HepG2 (cell line): ENCODE results near the gene ADAM15. TPM values are rescaled to one million over a fixed set of nuclear protein-coding genes. Genes with fewer than 3 reads are reported as not detected.

Source experiments
- RELA ChIP-seq: sonication (generic); formaldehyde crosslinking; IDR thresholded peaks from 2 replicates; pipeline ENCODE4 v1.4.0; 2020; ENCODE audit warnings: missing genetic modification reagents
- RFXANK ChIP-seq: IDR thresholded peaks from 2 replicates; pipeline ENCODE4 v1.6.1; 2016
- SMYD3 ChIP-seq: sonication (generic); formaldehyde crosslinking; IDR thresholded peaks from 2 replicates; pipeline ENCODE4 v1.8.1; 2023; ENCODE audit warnings: mild to moderate bottlenecking, missing genetic modification reagents
- ZMYM3 ChIP-seq: sonication (generic); formaldehyde crosslinking; IDR thresholded peaks from 2 replicates; pipeline ENCODE4 v1.5.1; 2020; ENCODE audit warnings: mild to moderate bottlenecking, missing genetic modification reagents
- ZNF121 ChIP-seq: sonication (generic); formaldehyde crosslinking; IDR thresholded peaks from 2 replicates; pipeline ENCODE4 v1.5.0; 2020; ENCODE audit warnings: mild to moderate bottlenecking, missing genetic modification reagents
- ZNF709 ChIP-seq: sonication (generic); formaldehyde crosslinking; IDR thresholded peaks from 2 replicates; pipeline ENCODE4 v1.5.0; 2020; ENCODE audit warnings: mild to moderate bottlenecking, missing genetic modification reagents
- ZNF781 ChIP-seq: sonication (generic); formaldehyde crosslinking; IDR thresholded peaks from 2 replicates; pipeline ENCODE4 v1.5.1; 2020; ENCODE audit warnings: borderline replicate concordance, mild to moderate bottlenecking, missing genetic modification reagents; ENCODE audit errors: not compliant biosample characterization
- polyA plus RNA-seq, 8 experiments: library from polyadenylated mRNA; depleted of rRNA in 3 of 8; stranded (reverse) in 7 of 8; unstranded in 1 of 8; fragments of >200 nt; fragmentation: Illumina TruSeq in 4 of 8; extraction: Trizol in 4 of 8; gene quantifications; 2 replicates each; pipeline versions ENCODE4 v1.2.1 to v1.2.3, GENCODE V29; 2011 to 2016; ENCODE audit warnings: low read depth in 4 of 8, missing spikeins in 1 of 8, mixed read lengths in 1 of 8; ENCODE audit not compliant: insufficient read depth in 1 of 8
- total RNA-seq, 5 experiments: library from RNA; depleted of rRNA; stranded (reverse); fragments of >200 nt; fragmentation: Illumina TruSeq; extraction: Trizol; gene quantifications; 2 replicates each; pipeline ENCODE4 v1.2.3, GENCODE V29; 2016; ENCODE audit warnings: low read depth in 1 of 5
- TF ChIP-seq, protein P1 (sequence below): sonication (generic); formaldehyde crosslinking; IDR thresholded peaks from 2 replicates; pipeline ENCODE4 v1.4.0; 2020; ENCODE audit warnings: low read depth, missing genetic modification reagents
- TF ChIP-seq, protein P2 (sequence below): sonication (generic); formaldehyde crosslinking; IDR thresholded peaks from 2 replicates; pipeline ENCODE4 v1.4.0; 2020; ENCODE audit warnings: mild to moderate bottlenecking, missing genetic modification reagents
- TF ChIP-seq, protein P3 (sequence below), 2 experiments: sonication (generic) in 1 of 2; formaldehyde crosslinking in 1 of 2; IDR thresholded peaks; 2 replicates each; pipeline versions ENCODE4 v1.4.0 to v1.6.1; 2016 to 2020; ENCODE audit warnings: borderline replicate concordance in 1 of 2, low read depth in 1 of 2, mild to moderate bottlenecking in 1 of 2, missing genetic modification reagents in 1 of 2
- TF ChIP-seq, protein P4 (sequence below): sonication (generic); formaldehyde crosslinking; conservative IDR thresholded peaks from 2 replicates; pipeline ENCODE4 v1.8.0; 2022; ENCODE audit warnings: low read depth, missing genetic modification reagents
- TF ChIP-seq, protein P5 (sequence below): sonication (generic); IDR thresholded peaks from 2 replicates; pipeline ENCODE4 v1.6.1; 2016; ENCODE audit warnings: low read depth, borderline replicate concordance

ADAM15 gene
- total and polyA plus RNA-seq, 2 of the 13 experiments (the other 11 are each of a cell fraction or from before 2014, with no cell fraction given), result 17.9 to 25.6 TPM

DNA sequence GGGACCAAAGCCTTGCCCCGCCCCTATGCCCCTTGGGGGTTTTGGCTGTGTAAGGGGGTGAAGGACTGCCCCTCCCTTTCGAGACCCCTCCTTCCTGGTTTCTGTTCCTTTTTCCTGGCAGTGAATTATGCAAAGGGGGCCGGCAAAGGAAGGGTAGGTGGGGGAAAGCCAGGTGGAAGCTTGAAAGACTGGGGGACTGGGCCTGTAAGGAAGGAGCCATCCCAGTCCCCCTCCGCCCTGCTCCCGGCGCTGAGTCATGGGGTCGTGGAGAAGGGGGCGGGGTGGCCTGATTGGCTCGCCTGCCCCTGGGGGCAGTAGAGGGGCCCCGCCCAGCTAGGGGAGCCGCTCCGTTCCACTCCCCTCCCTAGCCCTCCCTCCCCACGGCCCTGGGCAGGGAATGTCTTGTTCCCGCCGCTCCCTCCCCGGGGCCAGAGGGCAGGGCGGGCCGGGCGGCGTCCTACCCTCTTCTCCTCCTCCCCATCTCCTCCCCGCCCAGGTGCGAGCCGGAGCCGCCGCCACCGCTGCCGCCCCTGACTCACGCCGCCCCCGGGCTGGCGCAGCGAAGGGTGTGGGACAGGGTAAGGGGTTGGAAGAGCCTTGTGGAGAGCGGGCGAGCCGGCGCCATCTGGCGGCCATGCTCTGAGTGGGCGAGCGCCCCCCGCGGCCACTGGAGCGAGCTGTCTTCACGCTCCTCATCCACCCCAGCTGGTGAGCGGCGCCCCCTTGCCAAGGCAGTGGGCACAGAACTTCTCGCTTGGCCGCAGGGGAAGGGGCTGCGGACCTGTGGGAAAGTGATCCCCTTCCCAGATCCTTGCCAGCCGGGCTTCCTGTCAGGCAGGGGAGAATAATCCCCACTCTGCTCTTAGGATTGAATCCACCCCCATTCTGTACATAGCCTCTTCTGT lies 33.8 kb upstream of the ADAM15 start (continued):
- TF ChIP-seq, protein P1, sequence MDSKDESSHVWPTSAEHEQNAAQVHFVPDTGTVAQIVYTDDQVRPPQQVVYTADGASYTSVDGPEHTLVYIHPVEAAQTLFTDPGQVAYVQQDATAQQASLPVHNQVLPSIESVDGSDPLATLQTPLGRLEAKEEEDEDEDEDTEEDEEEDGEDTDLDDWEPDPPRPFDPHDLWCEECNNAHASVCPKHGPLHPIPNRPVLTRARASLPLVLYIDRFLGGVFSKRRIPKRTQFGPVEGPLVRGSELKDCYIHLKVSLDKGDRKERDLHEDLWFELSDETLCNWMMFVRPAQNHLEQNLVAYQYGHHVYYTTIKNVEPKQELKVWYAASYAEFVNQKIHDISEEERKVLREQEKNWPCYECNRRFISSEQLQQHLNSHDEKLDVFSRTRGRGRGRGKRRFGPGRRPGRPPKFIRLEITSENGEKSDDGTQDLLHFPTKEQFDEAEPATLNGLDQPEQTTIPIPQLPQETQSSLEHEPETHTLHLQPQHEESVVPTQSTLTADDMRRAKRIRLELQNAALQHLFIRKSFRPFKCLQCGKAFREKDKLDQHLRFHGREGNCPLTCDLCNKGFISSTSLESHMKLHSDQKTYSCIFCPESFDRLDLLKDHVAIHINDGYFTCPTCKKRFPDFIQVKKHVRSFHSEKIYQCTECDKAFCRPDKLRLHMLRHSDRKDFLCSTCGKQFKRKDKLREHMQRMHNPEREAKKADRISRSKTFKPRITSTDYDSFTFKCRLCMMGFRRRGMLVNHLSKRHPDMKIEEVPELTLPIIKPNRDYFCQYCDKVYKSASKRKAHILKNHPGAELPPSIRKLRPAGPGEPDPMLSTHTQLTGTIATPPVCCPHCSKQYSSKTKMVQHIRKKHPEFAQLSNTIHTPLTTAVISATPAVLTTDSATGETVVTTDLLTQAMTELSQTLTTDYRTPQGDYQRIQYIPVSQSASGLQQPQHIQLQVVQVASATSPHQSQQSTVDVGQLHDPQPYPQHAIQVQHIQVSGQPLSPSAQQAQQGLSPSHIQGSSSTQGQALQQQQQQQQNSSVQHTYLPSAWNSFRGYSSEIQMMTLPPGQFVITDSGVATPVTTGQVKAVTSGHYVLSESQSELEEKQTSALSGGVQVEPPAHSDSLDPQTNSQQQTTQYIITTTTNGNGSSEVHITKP (CRISPR knock-in tag), result peak; percentile 94
- TF ChIP-seq RFXANK (CRISPR knock-in tag) (peak; percentile 79; the same call in 1 of the 2 replicates), ZNF781 (CRISPR knock-in tag) (peak; percentile 69), ZMYM3 (CRISPR knock-in tag) (peak; percentile 44; the same call in 1 of the 2 replicates), ZNF709 (CRISPR knock-in tag) (peak; percentile 48; the same call in 1 of the 2 replicates), RELA (CRISPR knock-in tag) (0 out of 2 replicates have a peak, but pooled peaks have one; percentile 53), SMYD3 (CRISPR knock-in tag) (no peak), ZNF121 (CRISPR knock-in tag) (0 out of 2 replicates have a peak, but pooled peaks have one; percentile 43)
- TF ChIP-seq, protein P2, sequence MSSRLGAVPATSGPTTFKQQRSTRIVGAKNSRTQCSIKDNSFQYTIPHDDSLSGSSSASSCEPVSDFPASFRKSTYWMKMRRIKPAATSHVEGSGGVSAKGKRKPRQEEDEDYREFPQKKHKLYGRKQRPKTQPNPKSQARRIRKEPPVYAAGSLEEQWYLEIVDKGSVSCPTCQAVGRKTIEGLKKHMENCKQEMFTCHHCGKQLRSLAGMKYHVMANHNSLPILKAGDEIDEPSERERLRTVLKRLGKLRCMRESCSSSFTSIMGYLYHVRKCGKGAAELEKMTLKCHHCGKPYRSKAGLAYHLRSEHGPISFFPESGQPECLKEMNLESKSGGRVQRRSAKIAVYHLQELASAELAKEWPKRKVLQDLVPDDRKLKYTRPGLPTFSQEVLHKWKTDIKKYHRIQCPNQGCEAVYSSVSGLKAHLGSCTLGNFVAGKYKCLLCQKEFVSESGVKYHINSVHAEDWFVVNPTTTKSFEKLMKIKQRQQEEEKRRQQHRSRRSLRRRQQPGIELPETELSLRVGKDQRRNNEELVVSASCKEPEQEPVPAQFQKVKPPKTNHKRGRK (CRISPR knock-in tag), result no peak; the same call in 1 of the 2 replicates
- TF ChIP-seq, protein P3, sequence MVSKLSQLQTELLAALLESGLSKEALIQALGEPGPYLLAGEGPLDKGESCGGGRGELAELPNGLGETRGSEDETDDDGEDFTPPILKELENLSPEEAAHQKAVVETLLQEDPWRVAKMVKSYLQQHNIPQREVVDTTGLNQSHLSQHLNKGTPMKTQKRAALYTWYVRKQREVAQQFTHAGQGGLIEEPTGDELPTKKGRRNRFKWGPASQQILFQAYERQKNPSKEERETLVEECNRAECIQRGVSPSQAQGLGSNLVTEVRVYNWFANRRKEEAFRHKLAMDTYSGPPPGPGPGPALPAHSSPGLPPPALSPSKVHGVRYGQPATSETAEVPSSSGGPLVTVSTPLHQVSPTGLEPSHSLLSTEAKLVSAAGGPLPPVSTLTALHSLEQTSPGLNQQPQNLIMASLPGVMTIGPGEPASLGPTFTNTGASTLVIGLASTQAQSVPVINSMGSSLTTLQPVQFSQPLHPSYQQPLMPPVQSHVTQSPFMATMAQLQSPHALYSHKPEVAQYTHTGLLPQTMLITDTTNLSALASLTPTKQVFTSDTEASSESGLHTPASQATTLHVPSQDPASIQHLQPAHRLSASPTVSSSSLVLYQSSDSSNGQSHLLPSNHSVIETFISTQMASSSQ (IDR thresholded peaks at IDR 0.05; ENCODE audit: low read depth), result no peak
- TF ChIP-seq, protein P3 (CRISPR knock-in tag; IDR thresholded peaks at IDR 0.05; ENCODE audit: borderline replicate concordance), result peak; percentile 79
- TF ChIP-seq, protein P4, sequence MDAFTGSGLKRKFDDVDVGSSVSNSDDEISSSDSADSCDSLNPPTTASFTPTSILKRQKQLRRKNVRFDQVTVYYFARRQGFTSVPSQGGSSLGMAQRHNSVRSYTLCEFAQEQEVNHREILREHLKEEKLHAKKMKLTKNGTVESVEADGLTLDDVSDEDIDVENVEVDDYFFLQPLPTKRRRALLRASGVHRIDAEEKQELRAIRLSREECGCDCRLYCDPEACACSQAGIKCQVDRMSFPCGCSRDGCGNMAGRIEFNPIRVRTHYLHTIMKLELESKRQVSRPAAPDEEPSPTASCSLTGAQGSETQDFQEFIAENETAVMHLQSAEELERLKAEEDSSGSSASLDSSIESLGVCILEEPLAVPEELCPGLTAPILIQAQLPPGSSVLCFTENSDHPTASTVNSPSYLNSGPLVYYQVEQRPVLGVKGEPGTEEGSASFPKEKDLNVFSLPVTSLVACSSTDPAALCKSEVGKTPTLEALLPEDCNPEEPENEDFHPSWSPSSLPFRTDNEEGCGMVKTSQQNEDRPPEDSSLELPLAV, result no peak
- TF ChIP-seq, protein P5, sequence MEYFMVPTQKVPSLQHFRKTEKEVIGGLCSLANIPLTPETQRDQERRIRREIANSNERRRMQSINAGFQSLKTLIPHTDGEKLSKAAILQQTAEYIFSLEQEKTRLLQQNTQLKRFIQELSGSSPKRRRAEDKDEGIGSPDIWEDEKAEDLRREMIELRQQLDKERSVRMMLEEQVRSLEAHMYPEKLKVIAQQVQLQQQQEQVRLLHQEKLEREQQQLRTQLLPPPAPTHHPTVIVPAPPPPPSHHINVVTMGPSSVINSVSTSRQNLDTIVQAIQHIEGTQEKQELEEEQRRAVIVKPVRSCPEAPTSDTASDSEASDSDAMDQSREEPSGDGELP, result peak; percentile 67; the same call in 1 of the 2 replicates
